MM.1S (cell line): ENCODE measurements around the gene NEU1.

Source experiments
- DNase-seq: peaks from one replicate; pipeline ENCODE4 v3.0.0-alpha.2; 2015
- H2AFZ ChIP-seq: fragments of 300-600 bp; sonication (generic); 2 replicates; pipeline ENCODE4 v1.6.0; 2016; ENCODE audit warnings: antibody characterized with exemption, low read length
- H3F3A ChIP-seq: fragments of 300-600 bp; sonication (generic); 2 replicates; pipeline ENCODE4 v1.6.1; 2016; ENCODE audit warnings: mild to moderate bottlenecking, antibody characterized with exemption, low read length, moderate library complexity, mixed read lengths; ENCODE audit not compliant: insufficient read depth
- H3K27ac ChIP-seq: fragments of 300-600 bp; sonication (generic); 2 replicates; pipeline ENCODE4 v1.5.1; 2016; ENCODE audit warnings: mild to moderate bottlenecking, low read length
- H3K27me3 ChIP-seq: fragments of 300-600 bp; sonication (generic); replicated peaks from 2 replicates; pipeline ENCODE4 v1.6.0; 2016; ENCODE audit warnings: low read length; ENCODE audit not compliant: insufficient read depth
- H3K36me3 ChIP-seq: fragments of 300-600 bp; sonication (generic); replicated peaks from 2 replicates; pipeline ENCODE4 v1.6.1; 2016; ENCODE audit warnings: mild to moderate bottlenecking, low read length, mixed read lengths; ENCODE audit not compliant: insufficient read depth
- H3K4me1 ChIP-seq: fragments of 300-600 bp; sonication (generic); 2 replicates; pipeline ENCODE4 v1.6.1; 2016; ENCODE audit warnings: low read length, mixed read lengths
- H3K4me2 ChIP-seq: fragments of 300-600 bp; sonication (generic); 2 replicates; pipeline ENCODE4 v1.6.0; 2016; ENCODE audit warnings: low read depth, low read length
- H3K4me3 ChIP-seq: fragments of 300-600 bp; sonication (generic); 2 replicates; pipeline ENCODE4 v1.5.1; 2016; ENCODE audit warnings: low read length, mixed read lengths
- H3K79me2 ChIP-seq: fragments of 300-600 bp; sonication (generic); 2 replicates; pipeline ENCODE4 v1.6.1; 2016; ENCODE audit warnings: mixed run types, low read length, mixed read lengths
- H3K9ac ChIP-seq: fragments of 300-600 bp; sonication (generic); 2 replicates; pipeline ENCODE4 v1.6.1; 2016; ENCODE audit warnings: low read length, mixed read lengths
- H3K9me2 ChIP-seq: fragments of 300-600 bp; sonication (generic); replicated peaks from 2 replicates; pipeline ENCODE4 v1.6.1; 2016; ENCODE audit warnings: mild to moderate bottlenecking, low read length, mixed read lengths; ENCODE audit not compliant: insufficient read depth
- H3K9me3 ChIP-seq: fragments of 300-600 bp; sonication (generic); replicated peaks from 2 replicates; pipeline ENCODE4 v1.6.1; 2016; ENCODE audit warnings: mild to moderate bottlenecking, low read length, mixed read lengths; ENCODE audit not compliant: insufficient read depth
- H4K20me1 ChIP-seq: fragments of 300-600 bp; sonication (generic); 2 replicates; pipeline ENCODE4 v1.6.1; 2016; ENCODE audit warnings: mild to moderate bottlenecking, low read length, moderate library complexity, mixed read lengths; ENCODE audit not compliant: insufficient read depth
- EZH2 ChIP-seq: fragments of 300-600 bp; sonication (generic); optimal IDR thresholded peaks from 2 replicates; pipeline ENCODE3; 2017; ENCODE audit warnings: low read depth, mild to moderate bottlenecking, antibody characterized with exemption, low read length, mixed read lengths
- EZH2phosphoT487 ChIP-seq: fragments of 300-600 bp; sonication (generic); IDR thresholded peaks from 2 replicates; pipeline ENCODE4 v1.6.1; 2018; ENCODE audit warnings: antibody characterized with exemption, low read length
- TF ChIP-seq, protein P1 (sequence below): fragments of 300-600 bp; sonication (generic); IDR thresholded peaks from 2 replicates; pipeline ENCODE4 v1.5.1; 2016; ENCODE audit warnings: antibody characterized with exemption, low read length, mixed read lengths

The NEU1 gene

DNA sequence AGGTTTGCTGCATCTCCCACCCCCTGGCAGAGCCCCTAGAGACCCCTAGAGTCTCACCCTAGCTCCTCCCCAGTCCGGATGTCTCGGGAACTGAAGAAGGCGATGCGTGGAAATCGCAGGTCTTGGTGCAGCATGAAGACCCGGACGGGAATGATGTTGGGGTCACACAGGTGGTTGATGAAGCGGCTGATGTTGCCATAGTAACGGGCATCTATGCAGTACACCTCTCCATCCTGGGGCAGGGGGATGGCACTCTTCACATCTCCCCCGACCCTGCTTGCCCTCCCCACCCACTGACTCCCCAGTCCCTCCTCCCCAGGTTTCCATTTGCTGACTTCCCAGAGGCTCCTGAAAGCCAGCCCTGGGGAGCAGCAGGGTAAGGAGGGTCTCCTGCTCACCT, 18.0 kb upstream of the NEU1 start:
- no peak for DNase-seq
- Histone ChIP-seq H3K4me1 (no peaks in the 10 kb centered on the region), H3K4me3 (no peak overlapping the region), H3K9me3 (no peaks in the 10 kb centered on the region), H3K79me2 (no peaks in the 10 kb centered on the region), H2AFZ (no peak overlapping the region), H4K20me1 (no peaks in the 10 kb centered on the region), H3K9ac (no peak overlapping the region), H3K4me2 (no peak overlapping the region), H3K27ac (no peak overlapping the region), H3F3A (no peaks in the 10 kb centered on the region), H3K9me2 (no peaks in the 10 kb centered on the region), H3K27me3 (no peaks in the 10 kb centered on the region), H3K36me3 (no peaks in the 10 kb centered on the region)
- TF ChIP-seq EZH2phosphoT487 (no peak), EZH2 (no peak)
- TF ChIP-seq, protein P1, sequence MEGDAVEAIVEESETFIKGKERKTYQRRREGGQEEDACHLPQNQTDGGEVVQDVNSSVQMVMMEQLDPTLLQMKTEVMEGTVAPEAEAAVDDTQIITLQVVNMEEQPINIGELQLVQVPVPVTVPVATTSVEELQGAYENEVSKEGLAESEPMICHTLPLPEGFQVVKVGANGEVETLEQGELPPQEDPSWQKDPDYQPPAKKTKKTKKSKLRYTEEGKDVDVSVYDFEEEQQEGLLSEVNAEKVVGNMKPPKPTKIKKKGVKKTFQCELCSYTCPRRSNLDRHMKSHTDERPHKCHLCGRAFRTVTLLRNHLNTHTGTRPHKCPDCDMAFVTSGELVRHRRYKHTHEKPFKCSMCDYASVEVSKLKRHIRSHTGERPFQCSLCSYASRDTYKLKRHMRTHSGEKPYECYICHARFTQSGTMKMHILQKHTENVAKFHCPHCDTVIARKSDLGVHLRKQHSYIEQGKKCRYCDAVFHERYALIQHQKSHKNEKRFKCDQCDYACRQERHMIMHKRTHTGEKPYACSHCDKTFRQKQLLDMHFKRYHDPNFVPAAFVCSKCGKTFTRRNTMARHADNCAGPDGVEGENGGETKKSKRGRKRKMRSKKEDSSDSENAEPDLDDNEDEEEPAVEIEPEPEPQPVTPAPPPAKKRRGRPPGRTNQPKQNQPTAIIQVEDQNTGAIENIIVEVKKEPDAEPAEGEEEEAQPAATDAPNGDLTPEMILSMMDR = no peak

DNA sequence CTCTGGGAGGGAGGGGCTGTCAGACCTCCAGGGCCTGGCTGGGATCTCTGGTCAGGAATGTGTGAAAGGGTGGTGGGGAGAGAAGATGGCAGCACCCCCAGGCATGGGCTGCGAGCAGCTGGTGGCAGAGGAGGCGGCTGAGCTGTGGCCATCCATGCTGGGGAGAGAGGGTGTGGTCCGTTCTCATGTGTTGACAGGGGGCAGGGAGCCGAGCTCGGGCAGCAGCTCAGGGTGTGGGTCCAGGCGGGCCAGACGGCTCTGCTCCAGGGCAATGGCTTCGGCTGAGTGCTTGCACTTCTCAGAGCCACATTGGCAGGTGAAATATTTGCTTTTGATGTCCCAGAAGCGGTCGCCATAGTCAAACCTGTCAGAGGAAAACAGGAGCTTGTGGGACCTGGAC, 17.3 kb upstream of the NEU1 start:
- no peaks in the 10 kb centered on the region for H3K9me3 ChIP-seq
- H3K4me3 ChIP-seq = no peak overlapping the region
- H3F3A ChIP-seq = no peaks in the 10 kb centered on the region
- no peaks in the 10 kb centered on the region for H3K79me2 ChIP-seq
- no peaks in the 10 kb centered on the region for H3K36me3 ChIP-seq
- no peak for DNase-seq
- H3K27ac ChIP-seq = no peak overlapping the region
- no peak overlapping the region for H2AFZ ChIP-seq
- no peaks in the 10 kb centered on the region for H3K27me3 ChIP-seq
- no peak overlapping the region for H3K4me2 ChIP-seq
- H3K9me2 ChIP-seq = no peaks in the 10 kb centered on the region
- no peak for TF ChIP-seq EZH2
- no peak for TF ChIP-seq EZH2phosphoT487
- TF ChIP-seq, protein P1 = no peak
- no peaks in the 10 kb centered on the region for H4K20me1 ChIP-seq
- no peaks in the 10 kb centered on the region for H3K4me1 ChIP-seq
- no peak overlapping the region for H3K9ac ChIP-seq

- no peak overlapping the region for H3K9ac ChIP-seq
- H3F3A ChIP-seq = no peaks in the 10 kb centered on the region
- no peak for DNase-seq
- no peaks in the 10 kb centered on the region for H3K4me1 ChIP-seq
- H3K4me2 ChIP-seq = no peak overlapping the region
- no peak for TF ChIP-seq EZH2phosphoT487
- TF ChIP-seq, protein P1 = no peak
- TF ChIP-seq EZH2 = no peak
- no peaks in the 10 kb centered on the region for H3K27me3 ChIP-seq
- H4K20me1 ChIP-seq = no peaks in the 10 kb centered on the region
- H3K9me2 ChIP-seq = no peaks in the 10 kb centered on the region
- H3K4me3 ChIP-seq = no peak overlapping the region
- no peaks in the 10 kb centered on the region for H3K79me2 ChIP-seq
- no peak overlapping the region for H3K27ac ChIP-seq
- H3K36me3 ChIP-seq = no peaks in the 10 kb centered on the region
- H3K9me3 ChIP-seq = no peaks in the 10 kb centered on the region
- H2AFZ ChIP-seq = no peak overlapping the region
Measured at GRCh38 chr6:31879143-31879542, 16.5 kb upstream of the NEU1 start.
